HepG2 (cell line): Measurements from ENCODE around the gene RNF14. TPM values are rescaled to one million over a fixed set of nuclear protein-coding genes. Genes with fewer than 3 reads are reported as not detected.
A peak's percentile ranks its signal among the peaks of the same experiment; 100 is the strongest.

Experiments
- ATAC-seq: fragments of 200-7000 bp; cut with Tn5 transposase; 3 replicates; pipeline ENCODE4 v1.9.1; 2020; ENCODE audit warnings: mild to moderate bottlenecking, moderate library complexity
- BruUV-seq: library from RNA; stranded (reverse); fragments of 400-500 nt; replicated peaks from 2 replicates; lab custom pipeline; 2021; lab: Mats Ljungman, UMichigan
- CTCF ChIA-PET: fragments of 300-600 bp; formaldehyde crosslinking; extraction: SDS; loops from one replicate; lab custom pipeline; 2021; ENCODE audit warnings: low total read pairs, inconsistent platforms, low intra/inter-chr PET ratio; lab: Yijun Ruan, JAX
- POLR2A ChIA-PET: fragments of 350-600 bp; sonication (Branson Sonifier 250); formaldehyde crosslinking; loops from one replicate; lab custom pipeline; 2020; ENCODE audit warnings: antibody characterized with exemption, inconsistent platforms; lab: Yijun Ruan, JAX
- DNase-seq: peaks from one replicate; pipeline ENCODE4 v3.0.0-alpha.2; 2015; ENCODE audit warnings: low spot score
- FAIRE-seq: peaks from 3 replicates; lab custom pipeline; 2011; peaks lifted over from hg19 to GRCh38; lab: Jason Lieb, UNC
- H2AFZ ChIP-seq: one replicate; pipeline ENCODE4 v1.6.1; 2011; ENCODE audit warnings: low read length, inconsistent platforms
- H3K27ac ChIP-seq: fragments of 300-600 bp; 3 replicates; pipeline ENCODE4 v1.8.0; 2011; ENCODE audit warnings: mixed run types, mild to moderate bottlenecking, mixed read lengths, low read length, inconsistent platforms; ENCODE audit not compliant: insufficient read depth; ENCODE audit errors: extremely low read length
- H3K27me3 ChIP-seq, 2 experiments: fragments of 200-600 bp in 1 of 2; 2 replicates in 1 of 2; 3 replicates in 1 of 2; pipeline versions ENCODE4 v1.6.0 to v1.8.0; 2011; ENCODE audit warnings: low read length in 2 of 2, mild to moderate bottlenecking in 2 of 2, moderate library complexity in 2 of 2, inconsistent platforms in 1 of 2; ENCODE audit not compliant: insufficient read depth in 2 of 2, control insufficient read depth in 1 of 2
- H3K36me3 ChIP-seq, 2 experiments: fragments of 200-600 bp in 1 of 2; replicated peaks in 1 of 2; 2 replicates in 1 of 2; 3 replicates in 1 of 2; pipeline versions ENCODE4 v1.5.1 to v1.8.0; 2011; ENCODE audit warnings: low read length in 2 of 2, inconsistent platforms in 1 of 2; ENCODE audit not compliant: insufficient read depth in 2 of 2, control insufficient read depth in 1 of 2
- H3K4me1 ChIP-seq: 2 replicates; pipeline ENCODE4 v1.5.1; 2012; ENCODE audit warnings: low read length, inconsistent platforms; ENCODE audit not compliant: insufficient read depth
- H3K4me2 ChIP-seq: 2 replicates; pipeline ENCODE4 v1.6.0; 2011; ENCODE audit warnings: low read depth, low read length, inconsistent platforms
- H3K4me3 ChIP-seq, 3 experiments: fragments of 200-600 bp in 1 of 3; sonication (generic), shearing (Covaris generic) in 1 of 3; replicated peaks in 1 of 3; 2 replicates each; pipeline ENCODE4 v1.5.1; 2011 to 2016; ENCODE audit warnings: low read length in 3 of 3, inconsistent platforms in 2 of 3, low read depth in 2 of 3, mild to moderate bottlenecking in 2 of 3, control low read depth in 1 of 3, mixed read lengths in 1 of 3; ENCODE audit not compliant: insufficient read depth in 1 of 3
- H3K79me2 ChIP-seq: one replicate; pipeline ENCODE4 v1.6.1; 2011; ENCODE audit warnings: low read length, inconsistent platforms; ENCODE audit not compliant: insufficient read depth
- H3K9ac ChIP-seq: 2 replicates; pipeline ENCODE4 v1.6.0; 2011; ENCODE audit warnings: mild to moderate bottlenecking, low read depth, low read length, inconsistent platforms; ENCODE audit not compliant: insufficient read depth
- H3K9me3 ChIP-seq: 2 replicates; pipeline ENCODE4 v1.5.1; 2012; ENCODE audit warnings: mild to moderate bottlenecking, low read length
- H4K20me1 ChIP-seq: 2 replicates; pipeline ENCODE4 v1.6.0; 2011; ENCODE audit warnings: inconsistent platforms, mild to moderate bottlenecking, low read length, moderate library complexity; ENCODE audit not compliant: insufficient read depth
- ARID2 ChIP-seq: sonication (generic); formaldehyde crosslinking; IDR thresholded peaks from 2 replicates; pipeline ENCODE4 v1.8.1; 2022; ENCODE audit warnings: mild to moderate bottlenecking, missing genetic modification reagents, borderline replicate concordance
- HMGA1 ChIP-seq: sonication (generic); formaldehyde crosslinking; conservative IDR thresholded peaks from 2 replicates; pipeline ENCODE4 v1.4.0; 2020; ENCODE audit warnings: missing genetic modification reagents
- HNF4A ChIP-seq: sonication (generic); formaldehyde crosslinking; IDR thresholded peaks from 2 replicates; pipeline ENCODE4 v1.4.0; 2020; ENCODE audit warnings: missing genetic modification reagents
- ONECUT2 ChIP-seq: sonication (generic); formaldehyde crosslinking; IDR thresholded peaks from 2 replicates; pipeline ENCODE4 v1.4.0; 2020; ENCODE audit warnings: missing genetic modification reagents
- SOX6 ChIP-seq, 2 experiments: fragments of 450-650 bp in 1 of 2; sonication (generic) in 1 of 2; formaldehyde crosslinking in 1 of 2; IDR thresholded peaks; 2 replicates each; pipeline versions ENCODE4 v1.4.0 to v1.6.1; 2017 to 2020; ENCODE audit warnings: antibody characterized with exemption in 1 of 2, mild to moderate bottlenecking in 1 of 2, missing genetic modification reagents in 1 of 2
- SRSF4 ChIP-seq: fragments of 200-400 bp; formaldehyde crosslinking; IDR thresholded peaks from one replicate; pipeline ENCODE4 v1.6.1; 2018; ENCODE audit warnings: mild to moderate bottlenecking, low read depth, low read length, moderate library complexity; ENCODE audit not compliant: poor library complexity, severe bottlenecking
- ZNF12 ChIP-seq: sonication (generic); formaldehyde crosslinking; IDR thresholded peaks from 2 replicates; pipeline ENCODE4 v1.5.0; 2020; ENCODE audit warnings: missing genetic modification reagents
- WGBS: methylation state at CpG from one replicate; pipeline ENCODE4 v1.1.6; 2017; ENCODE audit warnings: low lambda C conversion rate; 5-methylcytosine and 5-hydroxymethylcytosine counted together
- in situ Hi-C: cut with HindIII; loops from 2 replicates; pipeline ENCODE4 v1.10.0; 2017; ENCODE audit warnings: low pct_unique_long_range_greater_than_20kb; ENCODE audit not compliant: extremely low pct_ligation_motif_present
- intact Hi-C: fragments of 100-400 bp; cut with micrococcal nuclease; formaldehyde crosslinking; loops from one replicate; pipeline ENCODE4 v1.10.0; 2022; ENCODE audit not compliant: unreplicated experiment
- polyA plus RNA-seq, 8 experiments: library from polyadenylated mRNA; depleted of rRNA in 3 of 8; stranded (reverse) in 7 of 8; unstranded in 1 of 8; fragments of >200 nt; fragmentation: Illumina TruSeq in 4 of 8; extraction: Trizol in 4 of 8; gene quantifications; 2 replicates each; pipeline versions ENCODE4 v1.2.1 to v1.2.3, GENCODE V29; 2011 to 2016; ENCODE audit warnings: low read depth in 4 of 8, missing spikeins in 1 of 8, mixed read lengths in 1 of 8; ENCODE audit not compliant: insufficient read depth in 1 of 8
- total RNA-seq, 5 experiments: library from RNA; depleted of rRNA; stranded (reverse); fragments of >200 nt; fragmentation: Illumina TruSeq; extraction: Trizol; gene quantifications; 2 replicates each; pipeline ENCODE4 v1.2.3, GENCODE V29; 2016; ENCODE audit warnings: low read depth in 1 of 5
- TF ChIP-seq, protein P1 (sequence below): sonication (generic); formaldehyde crosslinking; IDR thresholded peaks from 2 replicates; pipeline ENCODE4 v1.9.0; 2022; ENCODE audit warnings: missing genetic modification reagents, mild to moderate bottlenecking, borderline replicate concordance
- TF ChIP-seq, protein P2 (sequence below): sonication (generic); formaldehyde crosslinking; IDR thresholded peaks from 2 replicates; pipeline ENCODE4 v1.5.1; 2020; ENCODE audit warnings: missing genetic modification reagents, mild to moderate bottlenecking, borderline replicate concordance
- TF ChIP-seq, protein P3 (sequence below): sonication (generic); formaldehyde crosslinking; IDR thresholded peaks from 2 replicates; pipeline ENCODE4 v1.4.0; 2020; ENCODE audit warnings: missing genetic modification reagents, mild to moderate bottlenecking, borderline replicate concordance

Gene RNF14
- total and polyA plus RNA-seq, 2 of the 13 experiments (the other 11 are each of a cell fraction or from before 2014, with no cell fraction given): 11.3 to 28.1 TPM

DNA sequence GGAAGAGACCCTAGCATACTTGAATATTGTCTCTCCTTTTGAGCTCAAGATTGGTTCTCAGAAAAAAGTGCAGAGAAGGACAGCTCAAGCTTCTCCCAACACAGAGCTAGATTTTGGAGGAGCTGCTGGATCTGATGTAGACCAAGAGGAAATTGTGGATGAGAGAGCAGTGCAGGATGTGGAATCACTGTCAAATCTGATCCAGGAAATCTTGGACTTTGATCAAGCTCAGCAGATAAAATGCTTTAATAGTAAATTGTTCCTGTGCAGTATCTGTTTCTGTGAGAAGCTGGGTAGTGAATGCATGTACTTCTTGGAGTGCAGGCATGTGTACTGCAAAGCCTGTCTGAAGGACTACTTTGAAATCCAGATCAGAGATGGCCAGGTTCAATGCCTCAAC is 9.5 kb downstream of the RNF14 start:
- peaks cover 5 to 36% of the 10 kb centered on the region in 2 experiments for H3K36me3 ChIP-seq
- CTCF ChIA-PET: no interaction called here
- POLR2A ChIA-PET: interaction anchor here (2.3 kb wide), 1 partner anchor 9 kb away, joined by 9 read pairs; the partner anchor contains the start of gene RNF14
- TF ChIP-seq, protein P1, sequence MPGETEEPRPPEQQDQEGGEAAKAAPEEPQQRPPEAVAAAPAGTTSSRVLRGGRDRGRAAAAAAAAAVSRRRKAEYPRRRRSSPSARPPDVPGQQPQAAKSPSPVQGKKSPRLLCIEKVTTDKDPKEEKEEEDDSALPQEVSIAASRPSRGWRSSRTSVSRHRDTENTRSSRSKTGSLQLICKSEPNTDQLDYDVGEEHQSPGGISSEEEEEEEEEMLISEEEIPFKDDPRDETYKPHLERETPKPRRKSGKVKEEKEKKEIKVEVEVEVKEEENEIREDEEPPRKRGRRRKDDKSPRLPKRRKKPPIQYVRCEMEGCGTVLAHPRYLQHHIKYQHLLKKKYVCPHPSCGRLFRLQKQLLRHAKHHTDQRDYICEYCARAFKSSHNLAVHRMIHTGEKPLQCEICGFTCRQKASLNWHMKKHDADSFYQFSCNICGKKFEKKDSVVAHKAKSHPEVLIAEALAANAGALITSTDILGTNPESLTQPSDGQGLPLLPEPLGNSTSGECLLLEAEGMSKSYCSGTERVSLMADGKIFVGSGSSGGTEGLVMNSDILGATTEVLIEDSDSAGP (CRISPR knock-in tag): no peak
- TF ChIP-seq HMGA1 (CRISPR knock-in tag): no peak
- TF ChIP-seq ZNF12: no peak
- peaks cover 18% of the 10 kb centered on the region for H3K4me1 ChIP-seq
- BruUV-seq: no TSS peak
- H2AFZ ChIP-seq: no peak overlapping the region
- no peak overlapping the region for H3K4me3 ChIP-seq
- H4K20me1 ChIP-seq: no peaks in the 10 kb centered on the region
- DNase-seq (no peak), ATAC-seq (no peak), FAIRE-seq (no peak)
- H3K9me3 ChIP-seq: no peaks in the 10 kb centered on the region
- no peaks in the 10 kb centered on the region; a peak in 1 of 5 replicates for H3K27me3 ChIP-seq
- in situ Hi-C loops: loop anchor here (25.0 kb wide), 1 partner anchor 584 kb away; no protein-coding TSS in a partner anchor
- no peak overlapping the region for H3K27ac ChIP-seq
- H3K9ac ChIP-seq: no peak overlapping the region
- no peaks in the 10 kb centered on the region for H3K79me2 ChIP-seq
- intact Hi-C loops: no loop called here
- H3K4me2 ChIP-seq: no peak overlapping the region

DNA sequence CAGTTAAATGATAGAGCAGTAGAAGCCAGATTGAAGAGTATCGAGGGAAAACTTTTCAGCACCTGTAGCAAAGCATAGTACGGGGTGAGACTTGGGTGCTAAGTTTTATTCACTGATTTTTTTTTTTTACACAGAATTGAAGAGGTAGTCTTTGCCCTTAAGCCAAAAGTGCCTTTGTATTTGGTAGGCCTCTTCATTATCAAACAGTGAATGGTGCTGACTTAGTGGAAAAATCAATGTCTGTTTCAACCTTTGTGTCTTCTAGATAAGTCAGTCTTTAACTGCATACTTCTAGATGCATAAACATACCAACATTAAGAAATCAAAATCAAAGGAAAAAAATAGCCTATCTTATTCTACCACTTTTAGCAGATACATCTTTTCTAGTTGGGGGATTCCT is 13.7 kb downstream of the RNF14 start:
- H3K4me2 ChIP-seq: peak overlapping the region; percentile 15; the same call in 1 of the 2 replicates
- no peaks in the 10 kb centered on the region for H3K79me2 ChIP-seq
- in situ Hi-C loops: loop anchor here (25.0 kb wide), 1 partner anchor 580 kb away; no protein-coding TSS in a partner anchor
- intact Hi-C loops: no loop called here
- ATAC-seq: peak; percentile 70
- no peaks in the 10 kb centered on the region for H3K9me3 ChIP-seq
- H2AFZ ChIP-seq: no peak overlapping the region
- CTCF ChIA-PET: no interaction called here
- no TSS peak for BruUV-seq
- POLR2A ChIA-PET: interaction anchor here (1.5 kb wide), 1 partner anchor 13 kb away, joined by 3 read pairs; the partner anchor contains the start of gene RNF14
- H3K36me3 ChIP-seq: peaks cover 8 to 38% of the 10 kb centered on the region in 2 experiments
- peak overlapping the region; percentile 28 for H3K27ac ChIP-seq
- no peak overlapping the region for H3K9ac ChIP-seq
- no peaks in the 10 kb centered on the region for H4K20me1 ChIP-seq
- no peaks in the 10 kb centered on the region; a peak in 1 of 5 replicates for H3K27me3 ChIP-seq
- no peak for DNase-seq
- peaks cover 18% of the 10 kb centered on the region for H3K4me1 ChIP-seq
- FAIRE-seq: no peak
- 44% methylated on average over 2 of the region's 2 CpGs for WGBS
- no peak overlapping the region for H3K4me3 ChIP-seq
- TF ChIP-seq ARID2 (no peak), SOX6 (IDR thresholded peaks at IDR 0.05) (no peak), SOX6 (CRISPR knock-in tag; IDR thresholded peaks at IDR 0.05) (peak; percentile 56; the same call in 1 of the 2 replicates), ONECUT2 (peak; percentile 69; the same call in 1 of the 2 replicates), SRSF4 (no peak), HNF4A (peak; percentile 58)
- TF ChIP-seq, protein P2, sequence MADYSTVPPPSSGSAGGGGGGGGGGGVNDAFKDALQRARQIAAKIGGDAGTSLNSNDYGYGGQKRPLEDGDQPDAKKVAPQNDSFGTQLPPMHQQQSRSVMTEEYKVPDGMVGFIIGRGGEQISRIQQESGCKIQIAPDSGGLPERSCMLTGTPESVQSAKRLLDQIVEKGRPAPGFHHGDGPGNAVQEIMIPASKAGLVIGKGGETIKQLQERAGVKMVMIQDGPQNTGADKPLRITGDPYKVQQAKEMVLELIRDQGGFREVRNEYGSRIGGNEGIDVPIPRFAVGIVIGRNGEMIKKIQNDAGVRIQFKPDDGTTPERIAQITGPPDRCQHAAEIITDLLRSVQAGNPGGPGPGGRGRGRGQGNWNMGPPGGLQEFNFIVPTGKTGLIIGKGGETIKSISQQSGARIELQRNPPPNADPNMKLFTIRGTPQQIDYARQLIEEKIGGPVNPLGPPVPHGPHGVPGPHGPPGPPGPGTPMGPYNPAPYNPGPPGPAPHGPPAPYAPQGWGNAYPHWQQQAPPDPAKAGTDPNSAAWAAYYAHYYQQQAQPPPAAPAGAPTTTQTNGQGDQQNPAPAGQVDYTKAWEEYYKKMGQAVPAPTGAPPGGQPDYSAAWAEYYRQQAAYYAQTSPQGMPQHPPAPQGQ (CRISPR knock-in tag): no peak
- TF ChIP-seq, protein P3, sequence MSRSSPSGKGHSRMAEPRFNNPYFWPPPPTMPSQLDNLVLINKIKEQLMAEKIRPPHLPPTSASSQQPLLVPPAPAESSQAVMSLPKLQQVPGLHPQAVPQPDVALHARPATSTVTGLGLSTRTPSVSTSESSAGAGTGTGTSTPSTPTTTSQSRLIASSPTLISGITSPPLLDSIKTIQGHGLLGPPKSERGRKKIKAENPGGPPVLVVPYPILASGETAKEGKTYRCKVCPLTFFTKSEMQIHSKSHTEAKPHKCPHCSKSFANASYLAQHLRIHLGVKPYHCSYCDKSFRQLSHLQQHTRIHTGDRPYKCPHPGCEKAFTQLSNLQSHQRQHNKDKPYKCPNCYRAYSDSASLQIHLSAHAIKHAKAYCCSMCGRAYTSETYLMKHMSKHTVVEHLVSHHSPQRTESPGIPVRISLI (CRISPR knock-in tag): peak; percentile 45; the same call in 1 of the 2 replicates
